SH-SY5Y (cell line): ENCODE results near the gene FSD1.

Experiments used
- GATA2 ChIP-seq: IDR thresholded peaks from 2 replicates; pipeline ENCODE4 v1.6.1; 2011; ENCODE audit warnings: mild to moderate bottlenecking, low read depth, low read length
- GATA3 ChIP-seq: IDR thresholded peaks from 2 replicates; pipeline ENCODE4 v1.6.1; 2011; ENCODE audit warnings: low read depth, mild to moderate bottlenecking, low read length, moderate library complexity

DNA sequence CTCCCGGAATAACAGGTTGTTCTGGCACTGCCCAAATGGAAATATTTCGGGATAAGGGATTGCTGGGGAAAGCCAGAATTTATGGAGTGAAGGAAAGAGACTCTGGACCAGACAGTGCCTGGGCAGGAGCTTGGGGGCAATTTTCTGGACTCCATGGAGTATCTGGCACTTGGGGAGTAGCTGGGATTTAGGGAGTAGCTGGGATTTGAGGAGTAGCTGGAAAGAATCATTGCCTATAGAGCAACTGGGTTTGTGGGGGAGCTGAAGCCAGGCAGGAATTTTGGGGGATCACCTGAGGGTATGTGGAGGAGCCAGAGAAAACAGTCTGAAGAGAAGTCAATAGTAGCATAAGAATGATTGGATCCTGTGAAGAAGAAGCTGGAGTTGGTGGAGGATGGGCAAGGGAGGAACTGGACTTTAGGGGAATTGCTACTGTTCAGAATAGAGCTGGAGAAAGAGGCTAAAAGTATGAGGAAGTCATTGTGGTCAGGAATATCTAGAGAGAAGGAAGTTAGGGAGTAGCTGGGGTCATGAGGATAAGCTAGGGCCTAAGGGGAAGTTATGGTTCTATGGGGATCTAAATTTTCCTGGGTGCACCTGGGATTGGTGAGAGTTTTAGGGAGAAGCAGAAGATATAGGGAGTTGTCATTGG lies 14.8 kb downstream of the FSD1 start:
- TF ChIP-seq GATA2 (no peak), GATA3 (no peak)
